Skeletal muscle tissue (tissue), 4 donors: Measurements from ENCODE around the gene DCXR. TPM values are rescaled to one million over a fixed set of nuclear protein-coding genes. Genes with fewer than 3 reads are reported as not detected.

Experiments used
- H3K27ac ChIP-seq: one replicate; pipeline ENCODE4 v1.7.0; 2013; ENCODE audit warnings: mild to moderate bottlenecking, low read depth, low read length, inconsistent platforms
- H3K27me3 ChIP-seq, 3 donors: one replicate each; pipeline ENCODE4 v1.7.0; 2013; ENCODE audit warnings: low read length in 3 of 3; ENCODE audit not compliant: control insufficient read depth in 3 of 3, insufficient read depth in 3 of 3
- H3K36me3 ChIP-seq, 3 donors: one replicate each; pipeline ENCODE4 v1.7.0; 2013; ENCODE audit warnings: low read length in 3 of 3; ENCODE audit not compliant: control insufficient read depth in 3 of 3, insufficient read depth in 3 of 3
- H3K4me1 ChIP-seq, 3 donors: one replicate each; pipeline ENCODE4 v1.7.0; 2013; ENCODE audit warnings: low read length in 3 of 3, mild to moderate bottlenecking in 3 of 3; ENCODE audit not compliant: control insufficient read depth in 3 of 3, insufficient read depth in 3 of 3
- H3K4me3 ChIP-seq, 3 donors: one replicate each; pipeline ENCODE4 v1.7.0; 2013; ENCODE audit warnings: low read length in 3 of 3
- H3K9ac ChIP-seq, 3 donors: one replicate each; pipeline ENCODE4 v1.7.0; 2013; ENCODE audit warnings: low read length in 3 of 3, mild to moderate bottlenecking in 3 of 3, moderate library complexity in 2 of 3, low read depth in 1 of 3
- H3K9me3 ChIP-seq, 3 donors: one replicate each; pipeline ENCODE4 v1.7.0; 2013; ENCODE audit warnings: low read length in 3 of 3; ENCODE audit not compliant: control insufficient read depth in 3 of 3
- total RNA-seq: library from RNA; depleted of rRNA; stranded (reverse); fragments of >200 nt; gene quantifications from one replicate; pipeline ENCODE4 v1.2.3, GENCODE V29; 2014
- donor health status: Osteomylitis.

The DCXR gene
- total RNA-seq, 1 donor from 2014 or later: 20.4 TPM

DNA sequence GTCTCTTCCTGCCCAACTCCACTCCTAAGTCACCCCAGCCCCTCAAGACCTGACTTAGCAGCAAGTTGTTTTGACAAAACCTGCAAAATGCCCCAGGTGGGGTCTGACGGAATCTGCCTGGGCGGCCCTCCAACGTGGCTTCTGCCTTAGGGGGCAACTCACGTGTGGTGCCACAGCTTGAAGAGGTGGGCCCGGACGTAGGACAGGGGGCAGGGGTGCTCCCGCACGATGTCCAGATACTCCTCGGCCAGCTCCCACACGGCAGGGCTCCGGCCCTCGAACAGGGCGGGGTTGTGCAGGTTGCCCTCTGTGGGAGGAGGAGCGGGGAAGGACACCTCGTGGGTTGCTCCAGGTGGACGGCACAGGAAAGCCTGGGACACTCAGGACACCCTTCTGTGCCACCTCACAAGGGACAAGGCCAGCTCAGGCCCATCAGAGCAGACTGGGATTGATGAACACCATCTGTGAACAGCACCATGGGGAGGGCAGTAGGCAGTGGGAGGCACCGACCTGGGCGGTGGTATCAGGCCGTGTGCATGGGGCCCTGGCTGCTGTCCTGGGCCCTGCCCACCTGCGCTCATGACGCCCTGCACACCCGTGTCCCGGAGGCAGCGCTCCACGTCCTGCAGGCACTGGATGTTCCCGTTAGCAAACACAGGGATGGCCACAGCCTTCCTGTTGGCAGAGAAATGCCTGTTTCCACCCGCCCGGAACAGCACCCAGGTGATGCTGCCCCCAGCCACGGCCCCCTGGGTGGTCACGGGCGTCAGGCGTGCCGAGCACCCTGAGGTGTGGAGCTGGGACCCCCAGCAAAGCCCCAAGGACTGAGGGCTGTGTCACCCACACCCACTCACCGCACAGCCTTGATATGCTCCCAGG lies 23.8 kb upstream of the DCXR start:
- Histone ChIP-seq H3K27ac (no peak overlapping the region), H3K9ac (no peak overlapping the region), H3K4me1 (peaks cover 19 to 28% (median 25%) of the 10 kb centered on the region in 3 donors), H3K27me3 (no peaks in the 10 kb centered on the region), H3K9me3 (no peaks in the 10 kb centered on the region), H3K36me3 (peaks cover 54 to 64% (median 56%) of the 10 kb centered on the region in 3 donors), H3K4me3 (no peak overlapping the region)

DNA sequence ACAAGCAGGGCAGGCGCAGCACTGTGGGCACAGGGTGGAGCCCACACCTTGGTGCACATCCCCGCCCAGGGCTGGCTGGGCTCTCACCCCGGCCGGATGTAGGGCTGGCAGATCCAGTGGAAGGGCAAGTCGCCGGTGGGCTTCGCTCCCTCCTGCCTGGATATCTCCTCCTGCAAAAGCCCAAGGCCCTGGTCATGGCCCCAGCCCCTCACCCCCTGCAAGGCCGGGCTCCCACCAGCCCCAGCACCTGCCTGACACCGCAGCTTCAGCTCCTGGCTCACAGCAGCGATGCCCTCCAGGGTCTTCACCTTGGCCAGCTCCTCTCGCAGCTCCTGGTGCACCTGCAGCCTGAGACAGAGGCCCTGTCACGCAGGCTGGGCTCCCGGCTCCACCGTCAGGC lies 23.1 kb upstream of the DCXR start:
- H3K9me3 ChIP-seq: no peaks in the 10 kb centered on the region
- peaks cover 60 to 70% (median 63%) of the 10 kb centered on the region in 3 donors for H3K36me3 ChIP-seq
- H3K4me3 ChIP-seq: no peak overlapping the region
- H3K4me1 ChIP-seq: peaks cover 15 to 22% (median 22%) of the 10 kb centered on the region in 3 donors
- no peak overlapping the region for H3K9ac ChIP-seq
- H3K27ac ChIP-seq: no peak overlapping the region
- H3K27me3 ChIP-seq: no peaks in the 10 kb centered on the region

DNA sequence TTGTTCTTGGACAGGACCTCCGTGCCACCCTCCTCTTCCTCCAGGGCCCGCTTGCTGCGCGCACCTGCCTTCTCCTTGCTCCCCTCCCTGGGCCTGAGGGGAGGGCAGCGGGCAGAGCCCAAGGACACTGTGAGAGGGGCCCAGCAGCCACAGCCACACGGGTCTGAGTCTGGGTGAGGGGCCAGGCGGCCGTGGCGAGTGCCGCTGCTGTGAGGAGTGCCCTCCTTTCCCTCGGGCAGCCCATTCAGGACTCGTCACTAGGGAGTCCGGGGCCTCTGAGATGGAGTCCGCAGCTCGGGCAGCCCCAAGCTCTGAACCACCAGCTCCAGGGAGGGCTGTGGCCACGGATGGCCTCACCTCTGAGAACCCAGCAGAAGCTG lies 22.5 kb upstream of the DCXR start:
- peaks cover 65 to 75% (median 69%) of the 10 kb centered on the region in 3 donors for H3K36me3 ChIP-seq
- H3K27me3 ChIP-seq: no peaks in the 10 kb centered on the region
- H3K9me3 ChIP-seq: no peaks in the 10 kb centered on the region
- no peak overlapping the region for H3K4me3 ChIP-seq
- H3K9ac ChIP-seq: no peak overlapping the region
- no peak overlapping the region for H3K27ac ChIP-seq
- peaks cover 15 to 19% (median 19%) of the 10 kb centered on the region in 3 donors for H3K4me1 ChIP-seq

DNA sequence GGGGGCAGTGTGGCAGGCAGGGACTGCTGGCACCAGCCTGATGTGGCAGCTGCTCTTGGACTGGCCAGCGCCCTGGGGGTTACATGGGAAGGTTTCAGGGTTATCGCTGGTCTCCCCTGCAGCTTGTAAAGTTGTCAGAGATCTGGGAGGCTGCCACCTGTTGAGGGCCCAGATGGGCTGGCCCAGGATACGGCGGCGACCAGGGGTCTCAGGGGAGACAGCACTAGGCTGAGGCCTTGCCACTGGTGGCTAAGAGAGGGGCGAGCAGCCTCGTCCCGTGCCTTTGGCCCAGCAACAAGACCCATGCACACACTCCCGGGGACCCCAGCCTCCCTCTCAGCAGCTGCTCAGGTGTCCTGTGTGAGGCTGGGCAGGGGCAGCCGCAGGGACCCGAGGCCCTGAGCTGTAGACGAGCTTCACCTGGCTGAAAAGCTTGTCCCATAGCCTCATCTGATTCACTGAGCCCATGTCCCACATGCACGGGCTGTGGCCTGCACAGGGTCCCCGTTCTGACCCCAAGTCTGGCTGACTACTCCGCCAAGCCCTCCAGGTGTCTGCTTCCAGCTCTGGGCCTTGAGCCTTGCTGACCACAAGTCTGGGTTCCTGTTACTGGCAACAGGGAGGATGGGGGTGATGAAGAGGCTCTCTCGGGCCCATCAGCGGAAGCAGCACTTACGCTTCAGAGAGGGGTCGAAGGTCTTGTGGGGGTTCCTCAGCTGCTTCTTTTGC lies 21.9 kb upstream of the DCXR start:
- Histone ChIP-seq H3K36me3 (peaks cover 70 to 79% (median 75%) of the 10 kb centered on the region in 3 donors), H3K27me3 (no peaks in the 10 kb centered on the region), H3K9me3 (no peaks in the 10 kb centered on the region), H3K4me1 (peaks cover 9 to 14% (median 14%) of the 10 kb centered on the region in 3 donors), H3K27ac (no peak overlapping the region), H3K9ac (no peak overlapping the region), H3K4me3 (no peak overlapping the region)

DNA sequence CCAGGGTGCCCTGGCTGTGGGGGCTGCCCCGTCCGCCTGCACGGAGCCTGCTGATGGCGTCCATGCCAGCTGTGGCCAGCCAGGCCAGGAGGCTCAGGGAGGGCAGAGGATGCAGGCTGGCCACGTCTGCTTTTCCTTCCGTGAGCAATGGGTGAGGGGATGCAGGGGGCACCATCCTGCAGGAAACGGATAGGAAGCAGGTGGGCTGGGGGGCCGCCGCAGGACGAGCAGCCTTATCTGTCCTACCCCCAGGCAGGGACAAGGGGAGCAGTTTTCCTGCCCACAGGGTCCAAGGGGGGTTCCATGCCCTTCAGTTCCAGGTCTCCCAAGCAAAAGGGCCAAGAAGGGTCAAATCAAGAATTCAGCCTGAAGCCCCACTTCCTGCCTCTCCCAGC lies 21.4 kb upstream of the DCXR start:
- Histone ChIP-seq H3K4me3 (no peak overlapping the region), H3K9ac (no peak overlapping the region), H3K27me3 (no peaks in the 10 kb centered on the region), H3K27ac (no peak overlapping the region), H3K36me3 (peaks cover 73 to 81% (median 78%) of the 10 kb centered on the region in 3 donors), H3K9me3 (no peaks in the 10 kb centered on the region), H3K4me1 (peaks cover 5 to 10% (median 9%) of the 10 kb centered on the region in 3 donors)

DNA sequence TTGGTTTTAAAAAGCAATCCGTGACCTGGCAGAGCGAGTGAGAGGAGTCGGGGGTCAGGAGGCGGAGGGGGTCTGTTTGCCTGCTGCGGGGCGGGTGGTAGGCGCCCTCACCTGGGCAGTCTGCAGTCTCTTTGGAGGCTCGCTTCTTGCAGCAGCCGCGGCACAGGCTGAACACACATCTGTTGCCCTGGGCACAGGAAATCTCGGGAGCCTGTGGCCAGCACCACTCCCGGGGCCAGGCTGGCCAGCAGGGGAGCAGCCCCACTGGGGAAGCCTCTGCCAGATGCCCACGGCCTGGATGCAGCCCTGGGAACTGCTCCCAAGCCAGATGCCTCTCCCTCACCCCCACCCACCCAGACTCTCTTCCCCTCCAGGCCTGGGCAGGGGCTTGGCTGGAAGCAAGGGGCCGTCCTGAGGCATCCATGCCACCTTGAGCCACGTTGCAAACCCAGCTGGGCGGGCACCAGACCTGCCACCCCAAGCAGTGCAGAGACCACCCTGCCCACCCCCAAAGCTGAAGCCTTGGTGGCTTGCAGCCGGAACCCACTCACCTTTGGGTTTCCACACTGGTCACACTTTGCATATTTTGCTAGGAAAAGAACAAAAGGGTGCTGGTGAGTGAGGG lies 20.8 kb upstream of the DCXR start:
- peaks cover 74 to 79% (median 77%) of the 10 kb centered on the region in 3 donors for H3K36me3 ChIP-seq
- H3K9me3 ChIP-seq: no peaks in the 10 kb centered on the region
- H3K9ac ChIP-seq: no peak overlapping the region
- no peak overlapping the region for H3K27ac ChIP-seq
- H3K4me3 ChIP-seq: no peak overlapping the region
- peaks cover 6 to 10% (median 8%) of the 10 kb centered on the region in 3 donors for H3K4me1 ChIP-seq
- no peaks in the 10 kb centered on the region for H3K27me3 ChIP-seq

DNA sequence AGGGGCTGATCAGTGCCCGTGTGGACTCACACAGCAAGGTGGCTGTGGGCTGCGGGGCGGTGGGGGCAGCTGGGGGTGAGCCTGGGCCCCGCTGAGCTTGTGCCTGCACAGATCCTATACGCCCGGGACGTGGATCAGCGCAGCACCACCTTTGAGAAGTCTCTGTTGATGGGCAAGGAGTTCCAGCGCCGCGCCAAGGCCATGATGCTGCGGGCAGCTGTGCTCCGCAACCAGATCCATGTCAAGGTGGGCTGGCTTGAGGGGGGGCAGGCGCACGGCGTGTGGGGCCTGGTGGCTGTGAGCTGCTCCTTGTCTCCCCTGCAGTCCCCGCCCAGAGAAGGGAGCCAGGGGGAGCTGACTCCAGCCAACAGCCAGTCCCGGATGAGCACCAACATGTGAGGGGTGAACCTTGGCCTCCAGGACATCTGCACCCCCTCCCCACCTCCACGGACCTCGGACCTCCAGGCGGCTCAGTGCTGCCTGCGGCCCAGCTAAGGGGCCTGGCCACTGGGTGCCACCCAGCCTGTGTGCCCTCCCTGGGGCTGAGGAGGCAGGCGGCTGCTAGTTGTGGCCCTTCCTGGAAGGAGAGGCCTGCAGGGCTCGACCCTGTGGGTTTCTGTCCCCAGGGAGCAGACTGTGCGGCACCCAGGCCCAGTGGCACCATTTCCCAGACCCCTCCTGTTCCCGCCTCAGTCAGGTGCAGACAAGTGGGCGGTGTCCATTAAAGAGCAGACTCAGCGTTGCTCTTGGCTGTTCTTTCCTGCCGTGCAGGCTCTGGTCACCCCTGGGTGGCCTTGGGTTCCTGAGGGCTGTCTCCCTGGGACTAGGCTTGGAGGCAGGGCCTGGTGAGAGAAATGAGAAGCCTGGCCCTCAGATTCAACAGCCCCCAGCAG lies 19.5 kb upstream of the DCXR start:
- Histone ChIP-seq H3K27me3 (no peaks in the 10 kb centered on the region), H3K4me1 (peaks cover 17 to 20% (median 17%) of the 10 kb centered on the region in 3 donors), H3K9ac (no peak overlapping the region), H3K9me3 (no peaks in the 10 kb centered on the region), H3K36me3 (peaks cover 62 to 67% (median 64%) of the 10 kb centered on the region in 3 donors), H3K4me3 (no peak overlapping the region), H3K27ac (no peak overlapping the region)

DNA sequence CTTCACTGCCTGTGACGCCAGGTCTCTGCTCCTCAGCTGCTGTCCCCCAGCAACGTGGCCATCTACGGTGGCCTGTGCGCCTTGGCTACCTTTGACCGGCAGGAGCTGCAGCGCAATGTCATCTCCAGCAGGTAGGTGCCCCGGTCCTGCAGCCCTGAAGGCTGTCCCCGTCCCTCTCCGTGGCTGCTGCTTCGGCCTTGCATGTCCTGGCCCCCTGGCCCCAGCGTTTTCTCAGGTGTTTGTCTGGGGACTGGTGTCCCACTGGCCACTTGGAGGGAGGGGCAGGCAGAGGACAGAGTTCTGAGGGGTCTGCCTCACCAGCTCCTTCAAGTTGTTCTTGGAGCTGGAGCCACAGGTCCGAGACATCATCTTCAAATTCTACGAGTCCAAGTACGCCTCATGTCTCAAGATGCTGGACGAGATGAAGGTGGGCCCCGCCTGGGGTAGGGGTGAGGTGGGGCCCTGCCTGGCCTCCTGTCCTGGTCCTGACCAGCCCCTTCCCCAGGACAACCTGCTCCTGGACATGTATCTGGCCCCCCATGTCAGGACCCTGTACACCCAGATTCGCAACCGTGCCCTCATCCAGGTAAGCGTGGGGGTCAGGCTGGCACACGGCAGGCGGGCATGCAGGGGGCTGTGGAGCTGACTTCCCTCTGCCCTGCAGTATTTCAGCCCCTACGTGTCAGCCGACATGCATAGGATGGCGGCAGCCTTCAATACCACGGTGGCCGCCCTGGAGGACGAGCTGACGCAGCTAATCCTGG lies 18.6 kb upstream of the DCXR start:
- Histone ChIP-seq H3K27ac (no peak overlapping the region), H3K4me1 (peaks cover 17 to 20% (median 17%) of the 10 kb centered on the region in 3 donors), H3K27me3 (no peaks in the 10 kb centered on the region), H3K36me3 (peaks cover 55 to 62% (median 58%) of the 10 kb centered on the region in 3 donors), H3K9me3 (no peaks in the 10 kb centered on the region), H3K9ac (no peak overlapping the region), H3K4me3 (no peak overlapping the region)
